ENCODE results near the gene ASAP2.

Gene ASAP2

GRCh38 chr2:9403924-9404323 lies 197.3 kb downstream of the ASAP2 start:
- DNase-seq (ENCODE audit: low read depth in 1 of 2, low spot score in 1 of 2), result no peak
- Histone ChIP-seq H3K4me3 (replicated peaks; ENCODE audit: insufficient read depth, low read length) (no peak overlapping the region), H3K27me3 (ENCODE audit: insufficient read depth, poor library complexity, severe bottlenecking) (no peaks in the 10 kb centered on the region), H3K27ac (replicated peaks) (no peak overlapping the region)
- TF ChIP-seq SPI1 (IDR thresholded peaks at IDR 0.05; ENCODE audit: borderline replicate concordance, low read depth), result no peak
- TF ChIP-seq POLR2AphosphoS5 (IDR thresholded peaks at IDR 0.05; ENCODE audit: low read depth), result no peak
- no peak for TF ChIP-seq CTCF (IDR thresholded peaks at IDR 0.05; ENCODE audit: insufficient read depth, low read length)
- TF ChIP-seq GABPA (IDR thresholded peaks at IDR 0.05; ENCODE audit: low read depth), result no peak
- no peak for TF ChIP-seq REST (IDR thresholded peaks at IDR 0.05; ENCODE audit: insufficient replicate concordance, low read depth)

GRCh38 chr2:9404451-9404850 lies 197.8 kb downstream of the ASAP2 start:
- Histone ChIP-seq H3K4me3 (replicated peaks; ENCODE audit: insufficient read depth, low read length) (no peak overlapping the region), H3K27me3 (ENCODE audit: insufficient read depth, poor library complexity, severe bottlenecking) (no peaks in the 10 kb centered on the region), H3K27ac (replicated peaks) (no peak overlapping the region)
- no peak for DNase-seq (ENCODE audit: low read depth in 1 of 2, low spot score in 1 of 2)
- TF ChIP-seq POLR2AphosphoS5 (IDR thresholded peaks at IDR 0.05; ENCODE audit: low read depth) (no peak), SPI1 (IDR thresholded peaks at IDR 0.05; ENCODE audit: borderline replicate concordance, low read depth) (no peak), GABPA (IDR thresholded peaks at IDR 0.05; ENCODE audit: low read depth) (no peak), REST (IDR thresholded peaks at IDR 0.05; ENCODE audit: insufficient replicate concordance, low read depth) (no peak), CTCF (IDR thresholded peaks at IDR 0.05; ENCODE audit: insufficient read depth, low read length) (no peak)

- no peak overlapping the region for H3K27ac ChIP-seq (replicated peaks)
- DNase-seq (ENCODE audit: low read depth in 1 of 2, low spot score in 1 of 2), result no peak
- H3K27me3 ChIP-seq (ENCODE audit: insufficient read depth, poor library complexity, severe bottlenecking), result no peaks in the 10 kb centered on the region
- TF ChIP-seq REST (IDR thresholded peaks at IDR 0.05; ENCODE audit: insufficient replicate concordance, low read depth) (no peak), POLR2AphosphoS5 (IDR thresholded peaks at IDR 0.05; ENCODE audit: low read depth) (no peak), SPI1 (IDR thresholded peaks at IDR 0.05; ENCODE audit: borderline replicate concordance, low read depth) (no peak), GABPA (IDR thresholded peaks at IDR 0.05; ENCODE audit: low read depth) (no peak), CTCF (IDR thresholded peaks at IDR 0.05; ENCODE audit: insufficient read depth, low read length) (no peak)
- H3K4me3 ChIP-seq (replicated peaks; ENCODE audit: insufficient read depth, low read length), result no peak overlapping the region
Observed at GRCh38 chr2:9405636-9406035, 199.0 kb downstream of the ASAP2 start.
